Activated naive CD8-positive, alpha-beta T cell treated with anti-CD3 and anti-CD28 coated beads for 36 hours (primary cell): ENCODE data around the gene CHST10. TPM values are rescaled to one million over a fixed set of nuclear protein-coding genes. Genes with fewer than 3 reads are reported as not detected.
"Not testable (repeated sequence)": the region's sequence is repeated elsewhere in the genome, so short reads cannot be mapped to it uniquely, and the experiment has no call there.

Experiments used
- DNase-seq: peaks from one replicate; pipeline ENCODE4 v3.0.0; 2021
- H3K27ac Mint-ChIP-seq: one replicate; pipeline ENCODE4 v1.8.0; 2022; ENCODE audit warnings: mild to moderate bottlenecking, moderate library complexity, mixed read lengths
- H3K27me3 Mint-ChIP-seq: one replicate; pipeline ENCODE4 v1.8.0; 2022; ENCODE audit warnings: mild to moderate bottlenecking, mixed read lengths
- H3K36me3 Mint-ChIP-seq: one replicate; pipeline ENCODE4 v1.8.0; 2021; ENCODE audit warnings: mild to moderate bottlenecking, mixed read lengths
- H3K4me1 Mint-ChIP-seq: one replicate; pipeline ENCODE4 v1.8.0; 2021; ENCODE audit warnings: mixed read lengths
- H3K4me3 Mint-ChIP-seq: one replicate; pipeline ENCODE4 v1.8.0; 2022; ENCODE audit warnings: mild to moderate bottlenecking, moderate library complexity, mixed read lengths
- H3K9me3 Mint-ChIP-seq: one replicate; pipeline ENCODE4 v1.8.0; 2022; ENCODE audit warnings: mixed read lengths
- total RNA-seq, 2 experiments: library from RNA; stranded (reverse); gene quantifications; one replicate each; pipeline ENCODE4 v1.2.3, GENCODE V29; 2021

Gene CHST10
- total RNA-seq, 2 experiments from 2014 or later, result 13.4 to 14.7 TPM

DNA sequence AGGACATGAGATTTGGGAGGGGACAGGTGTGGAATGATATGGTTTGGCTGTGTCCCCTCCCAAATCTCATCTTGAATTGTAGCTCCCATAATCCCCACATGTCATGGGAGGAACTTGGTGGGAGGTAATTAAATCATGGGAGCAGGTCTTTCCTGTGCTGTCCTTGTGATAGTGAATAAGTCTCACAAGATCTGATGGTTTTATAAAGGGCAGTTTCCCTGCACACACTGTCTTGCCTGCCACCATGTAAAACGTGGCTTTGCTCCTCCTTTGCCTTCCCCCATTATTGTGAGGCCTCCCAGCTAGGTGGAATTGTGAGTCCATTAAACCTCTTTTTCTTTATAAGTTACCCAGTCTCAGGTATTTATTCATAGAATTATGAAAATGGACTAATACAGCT is 72.3 kb downstream of the CHST10 start:
- H3K4me3 Mint-ChIP-seq, H3K27ac Mint-ChIP-seq, H3K36me3 Mint-ChIP-seq, H3K9me3 Mint-ChIP-seq, DNase-seq, H3K4me1 Mint-ChIP-seq: not testable (repeated sequence)
- H3K27me3 Mint-ChIP-seq, result peaks cover 25% of the 10 kb centered on the region

DNA sequence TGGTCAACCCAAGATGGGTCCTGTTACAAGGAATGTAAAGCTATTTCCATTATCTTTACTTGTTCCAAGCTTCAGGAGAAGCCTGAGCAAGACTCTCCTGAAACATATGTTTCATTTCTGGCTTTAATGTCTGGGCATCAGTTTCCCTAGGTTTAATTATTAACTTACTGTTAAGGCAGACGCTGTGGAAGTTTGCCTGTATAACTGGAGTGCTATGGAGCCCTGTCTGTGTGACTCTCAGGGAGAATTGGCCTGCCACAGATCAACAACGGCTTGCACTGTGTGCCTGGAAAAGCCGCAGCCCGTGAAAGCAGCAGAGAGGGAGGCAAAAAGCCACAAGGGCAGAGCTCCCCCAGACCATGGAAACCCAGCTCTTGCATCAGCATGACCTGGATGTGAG is 73.0 kb downstream of the CHST10 start:
- H3K27me3 Mint-ChIP-seq, result peaks cover 26% of the 10 kb centered on the region
- DNase-seq, result no peak
- peaks cover 5% of the 10 kb centered on the region for H3K9me3 Mint-ChIP-seq
- H3K4me3 Mint-ChIP-seq, result no peak overlapping the region
- no peaks in the 10 kb centered on the region for H3K4me1 Mint-ChIP-seq
- no peaks in the 10 kb centered on the region for H3K36me3 Mint-ChIP-seq
- H3K27ac Mint-ChIP-seq, result no peak overlapping the region

DNA sequence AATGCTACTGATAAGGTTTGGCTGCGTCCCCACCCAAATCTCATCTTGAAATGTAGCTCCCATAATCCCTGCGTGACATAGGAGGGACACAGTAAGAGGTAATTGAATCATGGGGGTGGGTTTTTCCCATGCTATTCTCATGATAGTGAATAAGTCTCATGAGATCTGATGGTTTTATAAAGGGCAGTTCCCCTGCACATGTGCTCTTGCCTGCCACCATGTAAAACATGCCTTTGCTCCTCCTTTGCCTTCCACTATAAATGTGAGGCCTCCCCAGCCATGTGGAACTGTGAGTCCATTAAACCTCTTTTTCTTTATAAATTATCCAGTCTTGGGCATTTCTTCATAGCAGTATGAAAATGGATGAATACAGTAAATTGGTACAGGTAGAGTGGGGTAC is 75.0 kb downstream of the CHST10 start:
- H3K27me3 Mint-ChIP-seq, result peaks cover 28% of the 10 kb centered on the region
- not testable (repeated sequence) for H3K4me3 Mint-ChIP-seq, H3K27ac Mint-ChIP-seq, H3K36me3 Mint-ChIP-seq, DNase-seq, H3K4me1 Mint-ChIP-seq, H3K9me3 Mint-ChIP-seq

Other genes with a start within 250 kb of the CHST10 start
- gene LONRF2, start 95.2 kb downstream of the CHST10 start, total RNA-seq, result not detected
- gene NMS, start 52.8 kb upstream of the CHST10 start, total RNA-seq, result not detected
- 10 to 100 TPM; 42.6 to 45.4 TPM for gene PDCL3, start 145.3 kb upstream of the CHST10 start, total RNA-seq